ENCODE measurements around the gene MGME1. TPM values are rescaled to one million over a fixed set of nuclear protein-coding genes. Genes with fewer than 3 reads are reported as not detected.

The MGME1 gene
- total RNA-seq, 1 experiment from 2014 or later, result 50.5 TPM

DNA sequence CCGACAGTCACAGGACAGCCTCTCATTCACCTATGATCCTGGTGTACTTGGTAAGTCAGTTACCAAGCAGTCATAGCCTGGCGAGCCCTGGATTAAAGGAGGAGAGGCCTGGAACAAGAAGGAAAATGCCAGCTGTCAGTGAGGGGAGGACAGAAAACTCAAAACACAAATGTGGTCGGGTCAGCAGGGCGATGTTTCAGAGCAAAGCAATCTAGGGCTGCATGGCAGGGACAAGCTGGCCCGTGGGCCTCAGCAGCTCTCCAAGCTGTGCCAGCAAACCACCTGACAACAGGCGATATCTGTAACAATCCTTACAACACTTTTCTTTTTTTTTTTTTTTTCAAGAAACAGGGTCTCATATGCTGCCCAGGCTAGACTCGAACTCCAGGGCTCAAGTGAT lies 40.3 kb downstream of the MGME1 start:
- no peaks in the 10 kb centered on the region; the same call in 1 of the 2 replicates for H3K36me3 ChIP-seq (ENCODE audit: control insufficient read depth, insufficient read depth, low read length)
- Mint-ChIP-seq H3K36me3 (ENCODE audit: insufficient read depth, unreplicated experiment) (peaks cover 7% of the 10 kb centered on the region), H3K4me3 (ENCODE audit: unreplicated experiment) (no peak overlapping the region), H3K27me3 (ENCODE audit: insufficient read depth, unreplicated experiment) (no peaks in the 10 kb centered on the region), H3K9me3 (ENCODE audit: unreplicated experiment) (no peaks in the 10 kb centered on the region), H3K4me1 (ENCODE audit: low read depth, unreplicated experiment) (peaks cover 19% of the 10 kb centered on the region), H3K27ac (ENCODE audit: unreplicated experiment) (no peak overlapping the region)
- no TSS peak for BruUV-seq (replicated peaks)
- H3K4me3 ChIP-seq (ENCODE audit: low read depth, low read length), result no peak overlapping the region
- TF ChIP-seq CTCF (IDR thresholded peaks at IDR 0.05; ENCODE audit: insufficient read depth in 1 of 2, low read depth in 1 of 2, low read length in 1 of 2, severe bottlenecking in 1 of 2, unreplicated experiment in 1 of 2), result no peak
- peaks cover 30% of the 10 kb centered on the region for H3K4me1 ChIP-seq
- no peaks in the 10 kb centered on the region for H3K27me3 ChIP-seq (replicated peaks; ENCODE audit: control insufficient read depth, insufficient read depth, low read length)
- no peaks in the 10 kb centered on the region for H3K9me3 ChIP-seq
- intact Hi-C loops (cut with micrococcal nuclease; ENCODE audit: unreplicated experiment), result no loop called here
- CTCF ChIA-PET, result no interaction called here
- POLR2A ChIA-PET, result no interaction called here
- DNase-seq, result no peak

DNA sequence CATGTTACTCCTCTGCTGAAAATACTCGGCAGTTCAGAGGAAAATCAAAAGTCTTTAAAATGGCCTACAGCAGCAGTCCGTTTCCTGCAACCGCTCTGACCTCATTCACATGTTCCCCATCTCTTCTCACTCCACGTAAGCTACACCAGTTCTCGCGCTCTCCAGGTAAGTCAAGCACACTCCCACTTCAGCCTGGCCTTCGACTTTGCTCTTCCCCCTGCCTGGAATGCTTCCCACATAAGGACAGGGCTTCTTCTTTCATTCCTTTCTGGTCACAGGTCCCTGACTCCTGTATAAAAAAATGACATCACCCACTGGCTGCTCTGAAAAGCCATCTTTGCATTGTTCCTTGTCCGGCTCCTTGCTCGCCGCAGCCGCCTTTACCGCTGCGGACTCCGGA lies 42.7 kb downstream of the MGME1 start:
- Mint-ChIP-seq H3K4me3 (ENCODE audit: unreplicated experiment) (no peak overlapping the region), H3K36me3 (ENCODE audit: insufficient read depth, unreplicated experiment) (peaks cover 6% of the 10 kb centered on the region), H3K27ac (ENCODE audit: unreplicated experiment) (no peak overlapping the region), H3K9me3 (ENCODE audit: unreplicated experiment) (no peaks in the 10 kb centered on the region), H3K4me1 (ENCODE audit: low read depth, unreplicated experiment) (peaks cover 19% of the 10 kb centered on the region), H3K27me3 (ENCODE audit: insufficient read depth, unreplicated experiment) (no peaks in the 10 kb centered on the region)
- intact Hi-C loops (cut with micrococcal nuclease; ENCODE audit: unreplicated experiment), result no loop called here
- no TSS peak for BruUV-seq (replicated peaks)
- no peak for TF ChIP-seq CTCF (IDR thresholded peaks at IDR 0.05; ENCODE audit: insufficient read depth in 1 of 2, low read depth in 1 of 2, low read length in 1 of 2, severe bottlenecking in 1 of 2, unreplicated experiment in 1 of 2)
- no peak for DNase-seq
- Histone ChIP-seq H3K4me1 (peaks cover 9% of the 10 kb centered on the region; the same call in 1 of the 2 replicates), H3K36me3 (ENCODE audit: control insufficient read depth, insufficient read depth, low read length) (no peaks in the 10 kb centered on the region; the same call in 1 of the 2 replicates), H3K27me3 (replicated peaks; ENCODE audit: control insufficient read depth, insufficient read depth, low read length) (no peaks in the 10 kb centered on the region), H3K4me3 (ENCODE audit: low read depth, low read length) (no peak overlapping the region), H3K9me3 (no peaks in the 10 kb centered on the region)
- POLR2A ChIA-PET, result no interaction called here
- CTCF ChIA-PET, result no interaction called here

DNA sequence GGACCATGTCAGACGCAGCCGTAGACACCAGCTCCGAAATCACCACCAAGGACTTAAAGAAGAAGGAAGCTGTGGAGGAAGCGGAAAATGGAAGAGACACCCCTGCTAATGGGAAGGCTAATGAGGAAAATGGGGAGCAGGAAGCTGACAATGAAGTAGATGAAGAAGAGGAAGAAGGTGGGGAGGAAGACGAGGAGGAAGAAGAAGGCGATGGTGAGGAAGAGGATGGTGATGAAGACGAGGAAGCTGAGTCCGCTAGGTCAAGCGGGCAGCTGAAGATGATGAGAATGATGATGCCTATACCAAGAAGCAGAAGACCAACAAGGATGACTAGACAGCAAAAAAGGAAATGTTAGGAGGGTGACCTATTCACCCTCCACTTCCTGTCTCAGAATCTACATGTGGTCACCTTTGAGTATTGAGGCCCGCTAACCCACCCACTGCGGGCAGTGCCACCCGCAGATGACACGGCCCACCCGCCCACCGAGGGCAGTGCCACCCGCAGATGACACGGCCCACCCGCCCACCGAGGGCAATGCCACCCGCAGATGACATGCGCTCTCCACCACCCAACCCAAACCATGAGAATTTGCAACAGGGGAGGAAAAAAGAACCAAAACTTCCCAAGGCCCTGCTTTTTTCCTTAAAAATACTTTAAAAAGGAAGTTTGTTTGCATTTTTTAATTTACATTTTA lies 43.3 kb downstream of the MGME1 start:
- Mint-ChIP-seq H3K9me3 (ENCODE audit: unreplicated experiment) (no peaks in the 10 kb centered on the region), H3K27me3 (ENCODE audit: insufficient read depth, unreplicated experiment) (no peaks in the 10 kb centered on the region), H3K36me3 (ENCODE audit: insufficient read depth, unreplicated experiment) (peaks cover 6% of the 10 kb centered on the region), H3K4me3 (ENCODE audit: unreplicated experiment) (no peak overlapping the region), H3K27ac (ENCODE audit: unreplicated experiment) (no peak overlapping the region), H3K4me1 (ENCODE audit: low read depth, unreplicated experiment) (peaks cover 19% of the 10 kb centered on the region)
- no peak overlapping the region for H3K4me3 ChIP-seq (ENCODE audit: low read depth, low read length)
- intact Hi-C loops (cut with micrococcal nuclease; ENCODE audit: unreplicated experiment), result no loop called here
- no peak for TF ChIP-seq CTCF (IDR thresholded peaks at IDR 0.05; ENCODE audit: insufficient read depth in 1 of 2, low read depth in 1 of 2, low read length in 1 of 2, severe bottlenecking in 1 of 2, unreplicated experiment in 1 of 2)
- peaks cover 3% of the 10 kb centered on the region; the same call in 1 of the 2 replicates for H3K4me1 ChIP-seq
- no peaks in the 10 kb centered on the region for H3K9me3 ChIP-seq
- POLR2A ChIA-PET, result no interaction called here
- H3K27me3 ChIP-seq (replicated peaks; ENCODE audit: control insufficient read depth, insufficient read depth, low read length), result no peaks in the 10 kb centered on the region
- CTCF ChIA-PET, result no interaction called here
- BruUV-seq (replicated peaks), result no TSS peak
- no peaks in the 10 kb centered on the region; the same call in 1 of the 2 replicates for H3K36me3 ChIP-seq (ENCODE audit: control insufficient read depth, insufficient read depth, low read length)
- no peak for DNase-seq
